Stimulated activated CD8-positive, alpha-beta memory T cell treated with anti-CD3 and anti-CD28 coated beads, Interleukin-4, amount 100 ng/mL, for 48 hours (primary cell): ENCODE measurements around the gene PCGF3.
"Not testable (repeated sequence)": the region's sequence is repeated elsewhere in the genome, so short reads cannot be mapped to it uniquely, and the experiment has no call there.

Experiments
- DNase-seq: peaks from one replicate; pipeline ENCODE4 v3.0.0-alpha.2; 2020

PCGF3 gene

DNA sequence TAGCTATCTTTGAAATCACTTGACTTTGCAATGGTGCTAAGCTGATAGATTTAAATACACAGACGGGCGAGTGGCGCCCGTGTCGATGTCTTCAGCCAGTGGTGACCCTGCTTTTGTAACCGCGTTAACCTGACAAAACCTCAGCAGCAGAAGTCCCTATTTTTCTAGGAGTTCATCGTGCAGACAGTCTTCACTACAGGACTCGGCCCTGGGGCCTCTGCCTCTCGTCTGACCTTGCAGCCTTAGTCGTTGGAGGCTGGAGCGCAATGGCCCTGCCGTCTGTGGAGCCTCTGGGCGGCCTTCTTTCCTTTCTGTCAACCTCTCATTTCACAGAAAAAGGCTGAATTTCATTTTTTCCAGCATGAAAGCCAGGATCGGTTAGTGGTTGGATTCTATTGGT is 62.4 kb downstream of the PCGF3 start:
- no peak for DNase-seq

DNA sequence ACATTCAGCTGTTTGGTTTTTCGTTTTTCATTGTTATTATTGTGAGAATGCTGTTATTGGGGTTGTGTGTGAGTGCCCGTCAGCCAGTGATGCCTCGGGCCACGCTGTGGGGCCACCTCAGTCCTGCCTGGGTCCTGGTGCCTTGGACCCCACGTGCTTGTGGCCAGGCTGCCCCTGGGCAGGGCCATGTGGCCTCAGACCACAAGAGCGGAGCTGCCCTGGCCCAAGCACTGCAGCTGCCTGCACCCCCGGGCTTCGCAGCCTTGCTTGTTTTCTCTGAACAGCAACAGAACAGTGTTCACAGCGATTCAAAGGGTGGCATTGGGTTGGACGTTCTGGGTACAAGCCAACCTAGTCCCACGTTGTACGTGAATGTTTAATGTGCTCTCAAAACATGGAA is 63.4 kb downstream of the PCGF3 start:
- DNase-seq, result no peak

DNA sequence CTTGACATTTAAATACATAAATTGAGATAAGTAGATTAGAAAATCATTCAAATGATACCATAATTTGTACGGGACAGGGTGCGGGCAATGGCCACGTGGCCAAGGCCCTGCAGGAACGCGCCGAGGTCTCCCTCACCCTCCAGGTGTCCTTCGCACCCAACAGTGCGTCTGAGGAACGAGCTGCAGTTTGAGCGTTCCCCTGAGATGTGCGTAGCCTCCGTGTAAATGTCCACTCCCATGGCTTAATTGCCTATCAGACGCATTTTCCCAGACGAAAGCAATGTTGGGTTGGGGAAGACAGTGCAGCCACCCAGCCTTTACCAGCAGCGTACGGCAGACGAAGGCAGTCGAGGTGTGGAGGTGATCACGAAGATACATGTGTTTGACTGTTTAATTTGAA is 63.9 kb downstream of the PCGF3 start:
- no peak for DNase-seq

DNA sequence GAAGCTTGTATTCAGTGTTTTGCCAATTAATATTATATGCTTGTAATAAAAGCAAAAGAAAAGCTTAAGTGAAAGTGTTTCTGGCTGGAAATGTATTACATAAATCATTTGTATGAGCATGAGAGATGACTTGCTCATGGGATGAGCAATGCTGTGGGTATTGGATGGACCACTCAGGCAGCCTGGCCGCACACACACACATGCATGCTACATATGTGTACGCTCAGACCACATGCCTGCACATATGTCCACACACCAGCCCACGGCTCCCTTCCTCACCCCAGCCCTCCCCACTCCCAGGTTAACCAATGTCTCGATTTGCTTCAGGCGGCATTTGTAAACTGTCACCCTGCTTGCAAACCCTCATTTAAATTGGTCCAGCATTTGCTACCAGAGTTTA is 64.4 kb downstream of the PCGF3 start:
- DNase-seq, result no peak

DNA sequence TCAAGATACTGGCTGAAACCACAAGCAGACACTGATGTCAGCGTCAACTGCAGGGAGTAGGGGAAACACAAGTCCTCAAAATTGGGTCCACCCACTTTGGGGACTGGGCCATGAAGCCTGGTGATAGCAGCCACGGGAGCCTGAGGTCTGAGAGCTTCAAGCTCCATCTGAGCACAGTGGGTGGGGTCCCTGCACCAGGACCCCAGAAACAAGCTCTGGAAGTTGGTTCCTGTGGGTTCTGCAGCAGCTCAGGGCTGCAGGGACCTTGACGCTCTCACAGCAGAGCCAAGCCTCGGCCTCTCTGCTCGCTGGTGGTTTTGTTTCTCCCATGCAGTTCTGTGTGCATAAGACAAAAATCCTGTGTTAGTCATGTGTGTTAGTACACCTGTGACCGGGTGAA is 65.8 kb downstream of the PCGF3 start:
- no peak for DNase-seq

DNA sequence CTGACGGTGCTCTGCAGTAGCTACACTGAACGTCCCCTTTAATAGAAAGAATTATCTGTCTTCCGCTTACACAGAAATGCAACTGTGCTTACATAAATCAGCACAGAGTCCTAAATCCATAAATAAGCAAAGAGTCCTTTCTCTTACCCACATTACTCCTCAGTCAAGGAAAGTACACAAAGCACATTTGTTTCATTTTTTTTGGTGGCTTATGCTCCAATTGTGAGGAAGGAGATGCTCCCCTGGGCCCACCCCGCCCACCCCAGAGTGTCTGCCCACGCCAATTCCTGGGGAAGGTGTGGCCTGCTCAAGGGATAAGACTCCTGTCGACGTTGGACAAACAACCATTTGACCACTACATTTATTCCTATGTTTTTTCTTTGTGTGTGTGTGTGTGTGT is 66.5 kb downstream of the PCGF3 start:
- no peak for DNase-seq

DNA sequence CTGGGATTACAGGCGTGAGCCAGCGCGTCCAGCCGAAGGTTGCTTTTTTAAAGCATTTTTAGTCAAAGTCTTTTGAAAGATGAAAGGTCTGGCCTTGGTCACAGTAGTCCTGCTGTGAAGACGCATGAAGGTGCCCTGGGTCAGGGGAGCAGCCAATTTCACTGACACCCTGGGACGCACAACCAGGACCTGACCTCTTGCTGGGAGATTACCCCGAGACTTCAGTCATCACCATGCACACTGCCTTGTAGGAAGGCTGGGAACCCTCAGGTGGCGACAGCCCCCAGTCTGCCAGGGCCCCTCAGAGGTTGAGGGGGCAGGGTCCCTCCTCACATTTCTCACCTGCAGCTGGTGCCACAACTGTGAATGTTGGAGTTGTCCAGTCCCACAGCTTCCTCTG is 67.1 kb downstream of the PCGF3 start:
- no peak for DNase-seq

DNA sequence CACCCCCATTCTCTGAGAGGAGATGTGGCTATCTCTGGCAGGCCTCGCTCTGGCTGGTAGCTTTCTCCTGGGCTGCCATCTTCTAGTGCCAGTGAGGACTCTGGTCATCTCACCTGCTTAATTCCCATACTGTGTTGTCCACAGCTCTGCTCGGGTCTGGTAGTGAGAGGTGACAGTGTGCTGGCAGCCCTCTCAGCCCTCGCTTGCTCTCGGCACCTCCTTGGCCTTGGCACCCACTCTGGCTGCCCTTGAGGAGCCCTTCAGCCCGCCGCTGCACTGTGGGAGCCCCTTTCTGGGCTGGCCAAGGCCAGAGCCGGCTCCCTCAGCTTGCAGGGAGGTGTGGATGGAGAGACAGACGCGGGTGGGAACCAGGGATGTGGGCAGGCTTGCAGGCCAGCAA is 67.6 kb downstream of the PCGF3 start:
- DNase-seq, result no peak

DNA sequence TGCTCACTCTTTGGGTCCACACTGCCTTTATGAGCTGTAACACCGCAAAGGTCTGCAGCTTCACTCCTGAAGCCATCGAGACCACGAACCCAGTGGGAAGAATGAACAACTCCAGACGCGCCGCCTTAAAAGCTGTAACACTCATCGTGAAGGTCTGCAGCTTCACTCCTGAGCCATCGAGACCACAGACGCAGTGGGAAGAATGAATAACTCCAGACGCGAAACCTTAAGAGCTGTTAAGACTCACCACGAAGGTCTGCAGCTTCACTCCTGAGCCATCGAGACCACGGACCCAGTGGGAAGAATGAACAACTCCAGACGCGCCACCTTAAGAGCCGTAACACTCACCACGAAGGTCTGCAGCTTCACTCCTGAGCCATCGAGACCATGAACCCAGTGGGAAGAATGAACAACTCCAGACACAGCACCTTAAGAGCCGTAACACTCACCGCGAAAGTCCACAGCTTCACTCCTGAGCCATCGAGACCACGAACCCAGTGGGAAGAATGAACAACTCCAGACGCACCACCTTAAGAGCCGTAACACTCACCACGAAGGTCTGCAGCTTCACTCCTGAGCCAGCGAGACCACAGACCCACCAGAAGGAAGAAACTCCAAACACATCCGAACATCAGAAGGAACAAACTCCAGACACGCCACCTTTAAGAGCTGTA is 68.9 kb downstream of the PCGF3 start:
- DNase-seq, result not testable (repeated sequence)

DNA sequence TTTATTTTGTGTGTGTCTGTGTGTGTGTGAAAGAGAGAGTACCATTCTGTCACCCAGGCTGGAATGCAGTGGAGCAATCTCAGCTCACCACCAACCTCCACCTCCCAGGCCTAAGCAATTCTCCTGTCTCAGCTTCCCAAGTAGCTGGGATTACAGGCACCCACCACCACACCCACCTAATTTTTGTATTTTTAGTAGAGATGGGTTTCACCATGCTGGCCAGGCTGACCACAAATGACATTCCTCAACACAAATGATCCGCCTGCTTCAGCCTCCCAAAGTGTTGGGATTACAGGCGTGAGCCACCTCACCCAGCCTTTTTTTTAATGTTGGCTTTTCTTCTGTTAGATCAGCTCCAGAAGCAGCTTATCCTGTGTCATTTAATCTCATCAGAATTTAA is 69.9 kb downstream of the PCGF3 start:
- DNase-seq, result not testable (repeated sequence)

DNA sequence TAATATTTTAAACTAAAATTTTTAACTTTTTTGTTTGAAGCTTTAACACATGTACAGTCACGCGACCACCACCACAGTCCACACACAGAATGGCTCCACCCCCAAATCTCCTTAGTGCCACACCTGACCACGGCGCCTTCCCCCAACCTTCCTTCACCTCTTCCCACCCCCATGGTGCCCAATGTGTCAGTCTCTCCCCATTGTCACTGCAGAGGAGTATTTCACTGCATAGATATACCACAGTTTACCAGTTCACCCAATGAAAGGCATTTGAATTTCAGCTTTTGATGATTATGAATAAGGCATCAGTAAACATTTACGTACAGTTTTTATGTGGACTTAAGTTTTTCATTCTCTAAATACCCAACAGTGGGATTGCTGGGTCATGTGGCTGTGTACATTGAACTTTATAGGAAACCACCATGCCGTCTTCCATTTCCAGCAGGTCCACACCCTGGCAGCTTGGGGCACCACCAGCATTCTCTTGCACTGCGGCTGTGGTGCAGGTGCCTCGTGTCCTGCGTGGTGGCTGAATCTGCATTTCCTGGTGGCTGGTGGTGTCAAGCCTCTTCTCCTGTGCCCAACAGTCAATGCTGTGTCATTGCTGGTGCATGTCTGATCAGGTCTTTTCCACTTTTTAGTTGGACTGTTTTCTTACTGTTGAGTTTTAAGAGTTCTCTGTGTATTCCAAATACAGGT is 71.3 kb downstream of the PCGF3 start:
- DNase-seq, result no peak

DNA sequence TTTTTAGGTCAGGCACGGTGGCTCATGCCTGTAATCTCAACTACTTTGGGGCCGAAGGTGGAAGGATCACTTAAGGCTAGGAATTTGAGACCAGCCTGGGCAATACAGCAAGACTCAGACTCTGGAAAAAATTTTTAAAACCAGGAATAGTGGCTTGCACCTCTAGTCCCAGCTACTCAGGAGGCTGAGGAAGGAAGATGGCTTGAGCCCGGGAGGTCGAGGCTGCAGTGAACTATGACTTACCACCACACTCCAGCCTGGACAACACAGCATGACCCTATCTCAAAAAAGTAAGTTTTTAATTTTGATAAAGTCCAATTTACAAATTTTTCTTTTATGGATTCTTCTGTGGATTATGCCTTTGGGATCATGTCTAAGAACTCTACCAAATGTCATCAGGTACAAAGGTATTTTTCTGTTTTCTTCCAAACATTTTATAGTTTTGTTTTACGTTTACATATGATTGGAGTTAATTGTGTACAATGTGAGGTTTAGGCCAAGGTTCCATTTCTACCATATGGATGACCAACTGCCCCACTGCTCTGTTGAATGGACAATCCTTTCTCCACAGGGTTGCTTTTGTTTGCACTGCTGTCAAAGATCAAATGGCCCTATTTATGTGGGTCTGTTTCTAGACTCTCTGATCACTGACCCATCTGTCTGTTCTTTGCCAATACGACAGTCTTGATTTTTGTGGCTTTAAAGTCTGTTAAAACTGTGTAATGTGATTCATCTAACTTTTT is 72.1 kb downstream of the PCGF3 start:
- no peak for DNase-seq

DNA sequence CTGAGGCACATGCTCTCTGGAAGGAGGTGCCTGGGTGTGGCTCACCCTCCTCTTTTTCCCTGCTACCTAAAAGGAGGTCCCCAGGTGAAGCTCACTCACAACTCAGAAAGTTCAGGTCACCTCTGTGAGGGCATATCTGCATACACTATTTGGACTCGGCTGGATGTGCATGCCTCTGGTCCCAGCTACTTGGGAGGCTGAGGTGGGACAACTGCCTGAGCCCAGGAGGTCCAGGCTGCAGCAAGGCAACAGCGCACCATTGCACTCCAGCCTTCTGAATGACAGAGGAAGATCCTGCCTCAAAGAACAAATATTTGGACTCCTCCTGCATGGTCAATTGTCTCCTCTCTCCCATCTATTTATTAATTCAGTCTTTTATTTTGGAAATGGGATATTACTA is 73.9 kb downstream of the PCGF3 start:
- DNase-seq, result no peak

DNA sequence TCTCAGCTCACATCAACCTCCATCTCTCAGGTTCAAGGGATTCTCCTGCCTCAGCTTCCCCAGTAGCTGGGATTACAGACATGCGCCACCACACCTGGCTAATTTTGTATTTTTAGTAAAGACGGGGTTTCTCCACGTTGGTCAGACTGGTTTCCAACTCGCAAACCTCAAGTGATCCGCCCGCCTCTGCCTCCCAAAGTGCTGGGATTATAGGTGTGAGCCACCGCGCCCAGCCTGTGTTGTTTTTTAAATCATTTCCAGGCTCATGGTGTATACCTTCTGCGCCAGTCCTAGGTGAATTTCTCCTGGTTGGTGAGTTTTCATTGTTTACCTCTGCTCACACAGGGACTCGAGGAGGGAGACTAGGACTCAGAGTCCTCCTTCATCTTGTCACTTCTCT is 74.6 kb downstream of the PCGF3 start:
- DNase-seq, result not testable (repeated sequence)

DNA sequence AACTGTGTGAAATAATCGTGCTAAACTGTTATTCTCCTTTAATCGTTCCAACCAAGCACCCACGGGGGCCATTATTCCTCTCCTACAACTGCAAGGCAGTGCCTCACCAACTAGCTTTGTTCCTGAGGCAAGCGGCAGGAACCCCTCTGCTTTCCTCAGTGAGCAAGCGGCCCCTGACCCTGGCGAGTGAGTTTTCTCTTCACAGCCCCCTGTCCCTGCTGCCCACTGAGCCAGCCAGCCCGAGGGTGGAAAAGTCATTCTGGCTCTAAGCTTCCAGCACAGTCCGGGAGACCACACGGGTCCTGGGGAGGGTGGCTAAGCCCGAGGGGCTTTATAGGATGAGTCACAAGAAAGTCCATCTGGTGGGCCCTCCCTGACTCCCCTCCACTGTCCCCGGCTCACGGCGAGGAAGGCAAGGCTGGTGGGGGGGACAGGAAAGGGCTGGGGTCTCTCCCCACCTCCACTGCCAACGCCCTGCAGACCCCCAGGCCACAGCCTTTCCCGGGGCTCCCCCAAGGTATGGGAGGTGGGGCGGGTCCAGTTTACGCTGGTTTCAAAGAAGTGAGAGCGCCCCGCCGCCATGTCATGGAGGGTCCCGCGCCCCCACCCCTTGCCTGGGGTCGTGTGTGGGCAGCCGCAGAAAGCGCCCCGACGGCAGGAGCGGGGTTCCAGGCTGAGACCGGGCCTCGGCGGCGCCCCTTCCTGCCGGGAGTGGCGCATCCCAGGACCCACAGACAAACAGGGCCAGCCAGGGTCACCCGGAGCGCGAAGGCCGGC is 75.3 kb downstream of the PCGF3 start:
- DNase-seq, result no peak

DNA sequence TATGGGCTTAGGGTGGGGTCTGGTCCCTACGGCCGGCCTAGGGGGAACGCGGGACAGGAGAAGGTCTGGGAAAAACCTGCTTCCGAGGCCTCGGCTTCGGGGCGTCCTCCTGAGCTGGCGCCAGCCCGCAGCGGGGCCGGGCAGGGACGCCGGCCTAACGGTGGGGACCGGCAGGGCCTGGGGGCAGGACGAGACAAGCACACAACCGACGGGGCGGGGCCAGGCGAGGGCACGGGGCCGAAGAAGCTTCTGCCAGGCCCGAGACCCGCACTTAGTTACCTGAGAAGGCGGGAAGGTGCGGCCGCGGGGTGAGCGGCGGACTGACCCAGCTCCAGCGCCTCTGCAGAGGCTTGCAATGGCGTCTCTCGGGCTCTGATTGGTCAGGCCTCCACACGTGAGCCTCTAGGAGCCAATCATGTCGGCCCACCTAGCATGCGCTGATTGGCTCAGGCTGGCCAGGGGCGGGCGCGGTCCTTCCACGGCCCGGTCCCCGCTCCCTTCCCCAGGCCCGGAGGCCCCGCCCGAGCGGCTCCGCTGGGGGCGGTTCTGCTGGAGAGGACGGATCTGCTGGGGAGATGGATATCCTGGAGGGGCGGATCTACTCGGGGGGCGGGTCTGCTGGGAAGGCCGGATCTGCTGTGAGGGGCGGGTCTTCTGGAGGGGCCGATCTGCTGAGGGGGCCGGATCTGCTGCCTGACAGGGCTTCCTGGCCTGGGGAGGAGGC is 76.0 kb downstream of the PCGF3 start:
- DNase-seq, result peak; percentile 99

DNA sequence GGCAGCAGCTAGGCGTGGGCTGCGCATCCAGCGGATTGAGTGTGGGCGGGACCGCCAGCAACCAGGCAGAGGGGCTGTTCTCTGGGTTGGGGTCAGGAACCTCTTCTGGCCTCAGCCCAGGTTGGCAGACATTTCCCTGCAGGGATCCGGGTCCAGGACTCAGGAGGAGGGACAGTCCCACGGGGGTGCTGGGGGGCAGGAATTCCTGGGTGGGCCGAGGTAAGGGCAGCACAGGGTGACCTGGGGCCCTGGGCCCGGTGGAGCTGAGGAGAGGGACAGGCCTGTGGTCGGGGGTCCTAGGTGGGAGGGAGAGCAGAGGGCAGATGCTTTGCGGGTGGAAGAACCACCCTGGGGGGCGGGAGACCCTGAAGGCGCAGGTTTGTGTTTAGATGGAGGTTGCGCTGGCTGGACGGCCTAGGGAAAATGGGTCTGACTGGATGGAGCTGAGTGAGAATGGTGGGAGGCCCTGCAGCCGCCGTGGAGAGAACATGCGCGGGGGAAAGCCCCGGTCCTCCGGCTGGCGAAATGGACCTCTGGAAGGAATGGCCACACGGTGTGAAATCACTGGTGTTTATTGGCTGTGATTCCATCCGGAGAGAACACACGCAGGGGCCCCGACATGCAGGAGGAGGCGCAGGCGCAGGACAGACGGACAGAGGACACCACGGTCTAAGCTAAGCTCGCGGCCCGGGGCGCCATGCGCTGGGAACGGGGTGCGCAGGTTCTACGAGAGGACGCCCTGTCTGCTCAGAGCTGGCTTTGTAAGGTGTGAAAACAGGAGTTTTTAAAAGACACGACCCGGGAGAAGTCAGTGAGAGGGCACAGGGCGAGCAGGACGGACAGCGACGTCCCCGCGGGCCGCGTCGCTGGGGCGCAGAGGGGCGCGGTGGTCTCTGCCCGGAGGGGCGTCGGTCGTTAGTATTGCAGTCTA is 79.0 kb downstream of the PCGF3 start:
- no peak for DNase-seq

DNA sequence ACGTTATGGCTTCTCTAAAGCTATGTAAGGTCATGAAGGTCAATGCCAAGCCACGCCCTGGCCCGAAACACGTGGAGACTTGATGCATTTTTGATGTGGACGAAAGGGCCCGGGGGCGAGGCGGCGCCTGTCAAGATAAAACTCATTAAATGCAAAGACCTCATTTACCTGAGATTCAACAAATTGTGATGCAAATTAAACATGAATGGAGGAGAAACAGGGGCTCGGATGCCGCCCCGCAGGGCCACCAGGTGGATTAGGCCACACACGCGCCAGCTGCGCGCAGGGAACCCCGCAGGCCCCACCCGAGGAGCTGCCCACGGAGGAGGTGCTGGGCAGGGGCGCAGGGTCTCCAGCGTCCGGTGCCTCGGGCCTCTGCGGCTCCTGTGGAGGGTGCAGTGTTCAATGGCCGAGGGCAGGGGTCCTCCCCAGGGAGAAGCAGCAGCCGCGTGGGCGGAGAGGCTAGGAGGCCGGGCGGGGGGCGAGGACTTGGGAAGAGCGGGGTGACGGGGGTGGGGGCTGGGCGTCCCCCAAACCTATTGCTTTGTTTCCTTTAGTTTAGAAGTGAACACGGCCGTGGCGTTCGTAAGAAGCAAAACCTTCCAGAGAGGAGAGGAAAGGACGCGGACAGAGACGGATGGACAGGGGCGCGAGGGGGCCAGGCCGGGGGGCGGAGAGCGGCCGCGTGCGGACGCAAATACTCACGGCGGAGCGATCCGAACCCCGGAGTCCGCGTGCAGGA is 79.9 kb downstream of the PCGF3 start:
- no peak for DNase-seq

DNA sequence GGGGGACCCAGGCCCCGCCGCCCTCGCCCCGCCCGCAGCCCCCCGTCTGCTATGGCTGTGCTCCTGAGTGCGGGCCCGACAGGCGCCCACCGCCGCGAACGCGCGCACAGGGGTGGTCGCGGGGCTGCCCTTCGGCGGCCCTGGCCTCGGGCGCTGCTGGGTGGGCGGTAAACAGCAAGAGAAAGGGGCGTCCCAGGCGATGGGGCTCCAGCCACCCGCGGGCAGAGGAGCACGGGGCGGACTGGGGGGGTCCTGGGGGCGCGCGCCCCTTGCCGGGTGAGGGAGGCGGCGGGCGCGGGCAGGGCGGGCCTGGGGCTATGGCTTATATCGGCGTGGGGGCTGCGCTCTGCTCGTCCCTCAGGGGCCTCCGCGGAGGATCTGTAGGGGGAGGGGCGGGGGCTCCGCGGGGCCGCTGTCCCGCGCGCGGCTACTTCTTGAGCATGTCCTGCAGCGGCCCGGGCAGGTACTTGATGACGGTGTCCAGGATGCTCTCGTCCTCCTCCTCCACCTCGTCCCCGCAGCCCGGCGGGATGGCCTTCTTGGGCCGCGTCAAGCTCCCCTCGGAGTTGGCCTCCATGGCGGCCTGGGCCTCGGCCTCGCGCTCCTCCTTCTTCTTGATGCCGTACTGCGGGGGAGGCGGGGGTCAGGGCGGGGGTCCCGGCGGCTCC is 80.6 kb downstream of the PCGF3 start:
- DNase-seq, result no peak

DNA sequence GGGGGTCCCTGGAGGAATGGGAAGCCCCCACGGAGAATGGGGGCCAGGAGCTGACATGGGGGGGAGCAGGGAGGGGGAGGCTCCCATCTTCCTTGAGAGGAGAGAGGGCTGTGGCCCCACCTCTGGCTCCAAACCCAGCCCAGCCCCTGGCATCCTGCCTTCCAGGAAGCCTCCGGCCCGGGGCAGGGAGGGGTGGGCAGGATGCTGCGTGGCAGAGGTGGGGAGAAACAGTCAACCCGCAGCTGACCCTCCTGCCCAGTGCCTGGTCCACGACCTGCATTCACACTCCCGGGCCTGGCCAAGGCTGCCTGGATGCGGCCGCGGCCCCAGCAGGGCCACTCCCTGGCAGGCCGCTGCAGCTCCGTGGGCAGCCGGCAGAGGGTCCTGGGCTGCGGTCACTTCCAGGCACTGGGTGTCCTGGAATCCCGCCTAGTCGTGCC is 81.2 kb downstream of the PCGF3 start:
- no peak for DNase-seq
